ENCODE results near the gene TSPAN9.
A peak's percentile ranks its signal among the peaks of the same experiment; 100 is the strongest.

TSPAN9 gene

DNA sequence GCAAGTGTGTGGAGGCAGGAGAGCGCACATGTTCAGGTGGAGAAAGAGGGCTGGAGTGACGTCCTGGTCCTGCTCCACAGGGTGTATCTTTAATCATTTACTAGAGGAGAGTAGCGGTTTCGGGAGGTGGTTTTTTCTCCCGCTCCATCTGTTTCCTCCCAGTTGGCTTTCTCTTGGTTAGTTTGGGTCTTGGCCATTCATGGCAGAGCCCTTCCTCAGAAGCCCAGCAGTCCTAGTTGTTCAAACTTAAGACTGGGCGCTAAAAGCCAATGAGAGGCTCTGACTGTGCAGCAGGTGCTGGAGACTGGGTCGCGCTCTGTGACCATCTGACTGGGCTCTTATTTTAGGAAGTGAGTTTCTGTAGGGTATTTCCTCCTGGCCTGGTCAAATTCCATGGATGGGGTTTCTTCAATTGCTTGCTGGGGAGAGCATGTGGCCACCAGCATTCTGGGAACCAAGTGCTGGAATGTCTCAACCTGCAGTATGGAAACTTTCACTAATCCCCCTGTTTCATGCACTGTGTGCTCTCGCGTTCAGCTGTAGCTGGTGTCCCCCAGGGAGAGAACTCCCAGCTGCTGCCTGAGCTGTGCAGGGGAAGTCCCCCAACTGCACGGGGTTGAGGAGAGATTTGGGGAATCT is 27.4 kb upstream of the TSPAN9 start:
- no peak for DNase-seq (ENCODE audit: low read depth)
- TF ChIP-seq, protein P1, sequence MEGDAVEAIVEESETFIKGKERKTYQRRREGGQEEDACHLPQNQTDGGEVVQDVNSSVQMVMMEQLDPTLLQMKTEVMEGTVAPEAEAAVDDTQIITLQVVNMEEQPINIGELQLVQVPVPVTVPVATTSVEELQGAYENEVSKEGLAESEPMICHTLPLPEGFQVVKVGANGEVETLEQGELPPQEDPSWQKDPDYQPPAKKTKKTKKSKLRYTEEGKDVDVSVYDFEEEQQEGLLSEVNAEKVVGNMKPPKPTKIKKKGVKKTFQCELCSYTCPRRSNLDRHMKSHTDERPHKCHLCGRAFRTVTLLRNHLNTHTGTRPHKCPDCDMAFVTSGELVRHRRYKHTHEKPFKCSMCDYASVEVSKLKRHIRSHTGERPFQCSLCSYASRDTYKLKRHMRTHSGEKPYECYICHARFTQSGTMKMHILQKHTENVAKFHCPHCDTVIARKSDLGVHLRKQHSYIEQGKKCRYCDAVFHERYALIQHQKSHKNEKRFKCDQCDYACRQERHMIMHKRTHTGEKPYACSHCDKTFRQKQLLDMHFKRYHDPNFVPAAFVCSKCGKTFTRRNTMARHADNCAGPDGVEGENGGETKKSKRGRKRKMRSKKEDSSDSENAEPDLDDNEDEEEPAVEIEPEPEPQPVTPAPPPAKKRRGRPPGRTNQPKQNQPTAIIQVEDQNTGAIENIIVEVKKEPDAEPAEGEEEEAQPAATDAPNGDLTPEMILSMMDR (conservative IDR thresholded peaks at IDR 0.05; ENCODE audit: low read depth, low read length): no peak
- no peak overlapping the region for H3K4me3 ChIP-seq (ENCODE audit: low read depth, low read length)

DNA sequence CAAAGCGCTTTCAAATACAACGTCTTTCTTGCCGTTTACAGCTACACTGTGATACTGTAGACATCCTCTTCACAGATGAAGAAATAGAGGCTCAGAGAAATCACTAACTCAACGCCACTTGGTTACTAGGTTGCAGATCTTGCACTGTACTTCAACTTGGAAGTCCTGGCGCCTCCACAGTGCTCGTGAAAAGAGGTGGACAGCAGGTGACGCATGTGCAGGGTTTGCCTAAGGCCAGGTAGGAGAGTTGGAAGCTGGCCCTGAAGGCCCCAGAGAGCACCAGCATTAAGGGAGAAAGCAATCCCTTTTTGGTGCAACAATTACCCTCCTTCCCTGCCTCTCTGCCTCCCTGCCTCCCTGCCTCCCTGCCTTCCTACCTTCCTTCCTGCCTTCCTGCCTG is 22.8 kb upstream of the TSPAN9 start:
- TF ChIP-seq, protein P1 (conservative IDR thresholded peaks at IDR 0.05; ENCODE audit: low read depth, low read length): no peak
- no peak for DNase-seq (ENCODE audit: low read depth)
- no peak overlapping the region for H3K4me3 ChIP-seq (ENCODE audit: low read depth, low read length)

DNA sequence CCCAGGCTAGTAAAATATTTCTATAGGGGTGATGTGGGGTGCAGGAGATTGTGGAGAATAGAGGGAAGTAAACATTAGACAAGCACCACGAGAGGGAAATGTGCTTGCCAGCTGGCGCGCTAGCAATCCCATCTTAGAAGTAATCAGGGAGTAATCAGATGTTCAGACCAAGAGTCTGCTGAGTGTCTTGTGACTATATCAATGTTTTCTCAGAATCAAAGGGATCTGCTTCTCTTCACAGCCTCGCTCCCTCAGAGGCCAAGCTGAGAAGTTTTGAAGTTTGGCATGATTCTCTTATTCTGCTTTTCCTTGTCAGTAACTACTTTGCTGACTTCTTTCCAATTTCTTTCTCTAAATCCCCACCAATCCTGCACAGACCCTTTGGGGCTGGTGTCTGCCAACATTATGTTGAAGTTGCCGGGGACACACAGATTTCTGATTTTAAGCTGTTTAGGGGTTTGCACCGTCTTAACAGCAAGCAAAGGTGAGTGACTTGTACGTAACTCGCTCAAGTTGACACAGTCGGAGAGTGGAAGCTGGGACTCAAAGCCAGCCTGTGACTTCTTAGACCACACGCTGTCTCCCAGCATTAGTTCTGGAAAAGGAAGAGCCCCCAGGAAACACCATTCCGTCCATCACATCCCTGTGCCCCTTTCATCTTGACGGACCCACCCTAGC is 22.0 kb upstream of the TSPAN9 start:
- DNase-seq (ENCODE audit: low read depth): peak; percentile 61
- TF ChIP-seq, protein P1 (conservative IDR thresholded peaks at IDR 0.05; ENCODE audit: low read depth, low read length): no peak
- H3K4me3 ChIP-seq (ENCODE audit: low read depth, low read length): no peak overlapping the region

DNA sequence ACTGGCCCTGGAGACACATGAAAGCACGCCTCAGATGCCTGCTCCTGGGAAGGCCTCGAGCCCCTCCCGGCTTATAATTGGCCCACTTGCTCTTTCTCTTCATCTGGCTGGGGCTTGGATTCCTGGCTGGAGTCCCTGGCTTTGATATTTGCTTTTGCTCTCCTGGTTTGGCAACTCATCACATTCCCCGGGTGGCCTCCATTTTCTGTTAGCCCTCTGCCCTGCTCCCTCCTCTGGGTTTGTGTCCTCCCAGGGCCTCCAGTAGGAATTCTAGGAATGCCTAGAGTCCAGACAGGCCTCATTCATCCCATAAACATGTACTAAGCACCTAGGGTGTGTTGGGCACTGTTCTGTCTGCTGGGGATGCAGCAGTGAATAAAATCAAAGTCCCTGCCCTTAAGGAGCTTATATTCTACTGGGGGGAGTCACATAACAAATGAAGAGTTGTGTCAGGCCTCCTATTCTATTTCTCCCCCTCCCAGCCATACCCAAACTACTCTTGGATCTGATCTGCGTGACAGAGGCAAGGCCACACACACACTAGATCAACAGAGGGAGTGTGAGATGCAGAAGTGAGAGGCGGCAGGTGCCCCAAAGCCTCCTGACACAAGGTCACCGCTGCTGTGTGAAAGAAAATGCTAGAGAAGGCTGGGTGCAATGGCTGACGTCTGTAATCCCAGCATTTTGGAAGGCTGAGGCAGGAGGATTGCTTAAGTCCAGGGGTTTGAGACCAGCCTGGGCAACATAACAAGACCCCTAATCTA is 21.3 kb upstream of the TSPAN9 start:
- DNase-seq (ENCODE audit: low read depth): no peak
- no peak overlapping the region for H3K4me3 ChIP-seq (ENCODE audit: low read depth, low read length)
- TF ChIP-seq, protein P1 (conservative IDR thresholded peaks at IDR 0.05; ENCODE audit: low read depth, low read length): no peak

DNA sequence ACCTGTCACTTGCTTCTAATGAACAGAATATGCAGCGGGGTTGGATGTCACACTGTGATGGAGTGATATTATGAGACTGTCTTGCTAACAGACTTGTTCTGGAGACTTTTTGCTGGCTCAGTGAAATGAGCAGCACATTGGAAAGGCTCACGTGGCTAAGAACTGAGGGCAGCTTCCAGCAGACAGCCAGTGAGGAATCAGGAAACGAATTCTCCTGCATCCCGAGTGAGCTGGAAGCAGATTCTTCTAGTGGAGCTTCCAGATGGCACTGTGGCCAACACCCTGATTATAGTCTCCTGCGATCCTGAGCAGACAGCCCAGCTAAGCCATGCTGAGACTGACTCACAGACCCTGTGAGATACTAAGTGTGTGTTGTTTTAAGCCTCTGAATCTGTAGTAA is 16.1 kb upstream of the TSPAN9 start:
- TF ChIP-seq, protein P1 (conservative IDR thresholded peaks at IDR 0.05; ENCODE audit: low read depth, low read length): no peak
- DNase-seq (ENCODE audit: low read depth): peak; percentile 66
- H3K4me3 ChIP-seq (ENCODE audit: low read depth, low read length): no peak overlapping the region

DNA sequence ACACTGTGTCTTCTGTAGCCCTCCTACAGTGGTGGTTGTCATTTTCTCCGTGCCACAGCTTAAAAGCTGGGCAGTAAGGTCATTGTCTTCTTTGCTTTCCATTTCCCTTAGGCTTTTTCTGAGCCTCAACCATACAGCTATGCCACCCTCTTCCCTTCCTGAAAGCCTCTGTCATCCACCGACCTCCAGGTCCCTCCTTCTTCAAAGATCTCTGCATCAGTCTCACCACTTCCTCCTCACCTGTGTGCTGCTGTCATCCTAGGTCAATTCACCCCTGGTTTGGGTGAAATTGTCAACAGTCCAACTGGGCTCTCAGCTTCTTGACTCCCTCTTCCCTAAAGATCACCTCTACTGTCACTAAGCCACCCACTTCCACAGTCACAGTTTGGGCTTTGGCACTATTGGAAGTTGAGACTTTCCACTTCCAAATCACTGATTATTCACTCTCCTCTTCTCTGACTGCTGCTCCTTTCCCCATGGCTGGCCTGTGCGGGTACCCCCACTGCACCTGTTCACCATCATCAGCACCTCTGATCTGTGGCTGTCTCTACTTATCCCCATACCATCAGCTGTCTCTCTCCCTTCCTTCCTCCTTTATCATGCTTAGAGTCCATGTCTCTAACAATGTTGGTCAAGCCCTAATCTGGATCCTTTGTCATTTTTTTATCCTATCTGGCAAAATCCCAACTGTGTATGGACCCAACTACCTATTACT is 15.5 kb upstream of the TSPAN9 start:
- DNase-seq (ENCODE audit: low read depth): no peak

More for the DNA sequence above, 15.5 kb upstream of the TSPAN9 start:
- TF ChIP-seq, protein P1 (conservative IDR thresholded peaks at IDR 0.05; ENCODE audit: low read depth, low read length): no peak
- no peak overlapping the region for H3K4me3 ChIP-seq (ENCODE audit: low read depth, low read length)
